Cardiac atrium fibroblast (primary cell): Measurements from ENCODE around the gene DNAI7. TPM values are rescaled to one million over a fixed set of nuclear protein-coding genes. Genes with fewer than 3 reads are reported as not detected.

Source experiments
- total RNA-seq: library from RNA; depleted of rRNA; stranded (reverse); fragments of >200 nt; gene quantifications from 2 replicates; pipeline ENCODE4 v1.2.3, GENCODE V29; 2015

The DNAI7 gene
- total RNA-seq = not detected in 2 replicates

GRCh38 chr12:25195056-25195971, at the start of gene DNAI7, which contains the start of gene ETFRF1:
TSS of gene DNAI7 (minus strand) at chr12:25195160. CDS start at chr12:25195078, 82 bp downstream.
TSS of gene ETFRF1 (plus strand) at chr12:25195237. CDS start at chr12:25203957, 8,720 bp downstream.

Other genes with a start within 250 kb of the DNAI7 start
- 92.4 and 178 TPM in 2 replicates for gene BCAT1, start 246.1 kb downstream of the DNAI7 start, total RNA-seq
- 10.3 and 22.4 TPM in 2 replicates for gene ETFRF1, start 77 bp upstream of the DNAI7 start, total RNA-seq
- gene KRAS, start 55.8 kb upstream of the DNAI7 start, total RNA-seq = 9.9 and 10.7 TPM in 2 replicates